Measurements from ENCODE around the gene SLBP. TPM values are rescaled to one million over a fixed set of nuclear protein-coding genes. Genes with fewer than 3 reads are reported as not detected.

SLBP gene
- total and polyA plus RNA-seq, 10 of the 15 experiments (the other 5 are each of a cell fraction or from before 2014, with no cell fraction given): 94.4 to 278 (median 158) TPM

- TF ChIP-seq E2F4 (IDR thresholded peaks at IDR 0.05; ENCODE audit: low read depth, low read length) (no peak), TBL1XR1 (IDR thresholded peaks at IDR 0.05; ENCODE audit: low read depth, low read length) (no peak)
These were observed 3.5 kb downstream of the SLBP start (continued) for GRCh38 chr4:1708581-1708980.

GRCh38 chr4:1706358-1706757, 5.8 kb downstream of the SLBP start:
- H2AFZ ChIP-seq (ENCODE audit: control insufficient read depth, low read depth, low read length): no peak overlapping the region
- H3K27ac ChIP-seq (ENCODE audit: control insufficient read depth, insufficient read depth): no peak overlapping the region
- TF ChIP-seq NFYA (IDR thresholded peaks at IDR 0.05; ENCODE audit: borderline replicate concordance, low read depth, low read length): no peak
- ChIA-PET POLR2A (interaction anchor here (1.8 kb wide), 1 partner anchor 14 kb away, joined by 5 read pairs; the partner anchor contains the start of genes TACC3 and TMEM129), SMC1A (ENCODE audit: uncharacterized antibody, unreplicated experiment) (interaction anchor here (1.0 to 4.9 kb wide), 2 partner anchors 13 to 17 kb away, joined by 4 to 33 read pairs; partner anchors contain the start of genes TACC3 and TMEM129), CTCF (interaction anchor here (16.2 kb wide), 1 partner anchor 13 kb away, joined by 258 read pairs; no protein-coding TSS in a partner anchor), RAD21 (ENCODE audit: unreplicated experiment) (interaction anchor here (0.6 to 1.9 kb wide), 2 partner anchors 13 to 221 kb away, joined by 3 to 5 read pairs; no protein-coding TSS in a partner anchor)
- 94% methylated on average over 6 of the region's 6 CpGs for WGBS (ENCODE audit: insufficient coverage, insufficient replicate concordance, low lambda C conversion rate, missing lambda C conversion rate)
- intact Hi-C loops (cut with micrococcal nuclease; ENCODE audit: unreplicated experiment) (no loop called here), in situ Hi-C loops (cut with MboI) (no loop called here)
- FAIRE-seq: no peak
- H3K36me3 ChIP-seq (ENCODE audit: control insufficient read depth in 2 of 2, insufficient read depth in 2 of 2, low read length in 1 of 2): peaks cover 5 to 29% of the 10 kb centered on the region in 2 experiments
- no TSS peak for BruUV-seq (replicated peaks)
- H3K9ac ChIP-seq (ENCODE audit: control insufficient read depth, insufficient read depth, low read length): no peak overlapping the region
- no peak overlapping the region for H3K4me2 ChIP-seq (ENCODE audit: control insufficient read depth, insufficient read depth)
- H3K79me2 ChIP-seq (ENCODE audit: control insufficient read depth, insufficient read depth, low read length): peaks cover 86% of the 10 kb centered on the region
- DNase-seq (ENCODE audit: low read depth, low spot score): no peak
- H4K20me1 ChIP-seq (ENCODE audit: control insufficient read depth, insufficient read depth): no peaks in the 10 kb centered on the region; the same call in 1 of the 2 replicates
- ATAC-seq: no peak
- H3K9me3 ChIP-seq (replicated peaks; ENCODE audit: control insufficient read depth, insufficient read depth, low read length): no peaks in the 10 kb centered on the region
- peaks cover 10% of the 10 kb centered on the region for H3K4me1 ChIP-seq (ENCODE audit: control insufficient read depth, insufficient read depth, low read length)
- no peaks in the 10 kb centered on the region for H3K27me3 ChIP-seq (replicated peaks in 1 of 2; ENCODE audit: control insufficient read depth in 2 of 2, insufficient read depth in 2 of 2, low read length in 1 of 2)
- no peak overlapping the region for H3K4me3 ChIP-seq

Measured in GM12878 (cell line).